ENCODE data around the gene TSPEAR.
"Not testable (repeated sequence)": the region's sequence is repeated elsewhere in the genome, so short reads cannot be mapped to it uniquely, and the experiment has no call there.

Gene TSPEAR

DNA sequence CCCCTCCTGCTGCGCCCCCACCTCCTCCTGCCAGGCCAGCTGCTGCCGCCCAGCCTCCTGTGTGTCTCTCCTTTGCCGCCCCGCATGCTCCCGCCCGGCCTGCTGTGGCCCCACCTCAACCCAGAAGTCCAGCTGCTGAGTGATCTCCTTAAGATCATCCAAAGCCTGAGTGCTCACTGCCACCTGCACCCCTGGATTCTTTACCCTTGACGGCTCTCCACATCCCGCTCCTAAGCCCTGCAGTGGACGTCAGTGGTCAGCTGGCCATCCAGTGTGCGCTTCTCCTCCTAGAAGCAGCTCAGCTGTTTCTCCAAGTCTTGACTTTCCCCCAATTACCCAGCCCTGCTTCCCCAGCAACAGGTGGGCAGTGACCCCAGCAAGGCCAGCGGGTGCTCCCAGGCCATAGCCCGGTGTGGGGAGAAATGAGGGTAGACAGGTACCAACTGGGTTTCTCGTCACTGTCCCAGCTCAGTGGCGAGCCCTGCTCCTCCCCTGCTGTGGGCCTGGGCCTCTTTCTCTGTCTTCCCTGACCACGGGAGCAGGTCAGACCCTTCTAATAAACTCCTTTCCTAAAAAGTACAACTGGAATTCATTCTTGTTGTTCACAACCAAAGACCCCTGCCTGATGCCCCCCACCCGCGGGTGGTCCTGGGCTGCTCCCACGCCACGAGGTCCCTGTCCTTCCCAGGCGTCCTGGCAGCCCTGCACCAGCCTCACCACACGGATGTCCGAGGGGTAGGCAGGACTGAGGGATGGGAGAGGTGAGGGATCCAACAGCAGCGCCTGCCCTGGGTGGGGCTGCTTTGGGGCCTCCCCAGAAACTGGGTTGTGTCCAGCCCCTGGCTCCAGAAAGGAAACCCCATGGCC is 109.5 kb downstream of the TSPEAR start:
- Histone ChIP-seq H3K27me3 (ENCODE audit: control insufficient read depth in 1 of 2, insufficient read depth in 2 of 2, low read length in 2 of 2) (peaks cover 0 to 19% of the 10 kb centered on the region in 2 donors), H3K9me3 (ENCODE audit: low read length) (peaks cover 7% of the 10 kb centered on the region), H3K4me3 (ENCODE audit: low read depth in 1 of 2, low read length in 2 of 2) (no peak overlapping the region), H3K36me3 (ENCODE audit: insufficient read depth, low read length) (no peaks in the 10 kb centered on the region), H3K27ac (ENCODE audit: low read depth, low read length) (no peak overlapping the region), H3K4me1 (ENCODE audit: insufficient read depth, low read length) (no peaks in the 10 kb centered on the region), H3K9ac (ENCODE audit: low read length) (no peak overlapping the region)

DNA sequence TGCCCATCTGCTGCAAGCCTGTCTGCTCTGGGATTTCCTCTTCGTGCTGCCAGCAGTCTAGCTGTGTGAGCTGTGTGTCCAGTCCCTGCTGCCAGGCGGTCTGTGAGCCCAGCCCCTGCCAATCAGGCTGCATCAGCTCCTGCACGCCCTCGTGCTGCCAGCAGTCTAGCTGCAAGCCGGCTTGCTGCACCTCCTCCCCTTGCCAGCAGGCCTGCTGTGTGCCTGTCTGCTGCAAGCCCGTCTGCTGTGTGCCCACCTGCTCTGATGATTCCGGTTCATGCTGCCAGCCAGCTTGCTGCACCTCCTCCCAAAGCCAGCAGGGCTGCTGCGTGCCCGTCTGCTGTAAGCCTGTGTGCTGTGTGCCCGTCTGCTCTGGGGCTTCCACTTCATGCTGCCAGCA is 110.3 kb downstream of the TSPEAR start:
- H3K4me3 ChIP-seq (ENCODE audit: low read depth in 1 of 2, low read length in 2 of 2); H3K27ac ChIP-seq (ENCODE audit: low read depth, low read length); H3K9me3 ChIP-seq (ENCODE audit: low read length); H3K36me3 ChIP-seq (ENCODE audit: insufficient read depth, low read length); H3K9ac ChIP-seq (ENCODE audit: low read length); H3K4me1 ChIP-seq (ENCODE audit: insufficient read depth, low read length): not testable (repeated sequence)
- peaks cover 0 to 19% of the 10 kb centered on the region in 2 donors for H3K27me3 ChIP-seq (ENCODE audit: control insufficient read depth in 1 of 2, insufficient read depth in 2 of 2, low read length in 2 of 2)

DNA sequence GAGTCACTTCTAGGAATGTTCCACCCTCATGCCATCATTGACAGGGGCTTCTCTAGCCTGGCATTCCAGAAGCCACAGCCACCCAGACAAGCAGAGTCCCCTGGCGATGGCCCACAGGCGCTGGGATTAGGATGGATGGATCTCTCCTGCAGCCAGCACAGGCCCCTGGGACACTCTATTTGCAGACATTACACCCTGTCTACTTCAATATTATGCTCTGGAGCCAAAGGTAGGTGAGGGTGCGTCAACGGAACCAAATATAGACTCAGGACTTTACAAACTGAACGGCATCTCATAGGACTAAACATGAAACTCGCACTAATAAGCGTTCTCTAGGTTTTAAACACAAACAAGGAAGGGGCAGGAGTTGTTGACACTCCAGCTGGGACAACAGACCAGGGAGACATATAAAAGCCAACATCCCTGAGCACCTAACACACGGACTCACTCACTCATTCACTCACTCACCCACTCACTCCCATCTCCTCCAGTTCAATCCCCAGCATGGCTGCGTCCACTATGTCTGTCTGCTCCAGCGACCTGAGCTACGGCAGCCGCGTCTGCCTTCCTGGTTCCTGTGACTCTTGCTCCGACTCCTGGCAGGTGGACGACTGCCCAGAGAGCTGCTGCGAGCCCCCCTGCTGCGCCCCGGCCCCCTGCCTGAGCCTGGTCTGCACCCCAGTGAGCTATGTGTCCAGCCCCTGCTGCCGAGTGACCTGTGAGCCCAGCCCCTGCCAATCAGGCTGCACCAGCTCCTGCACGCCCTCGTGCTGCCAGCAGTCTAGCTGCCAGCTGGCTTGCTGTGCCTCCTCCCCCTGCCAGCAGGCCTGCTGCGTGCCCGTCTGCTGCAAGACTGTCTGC is 111.0 kb downstream of the TSPEAR start, which contains the start of gene KRTAP10-7:
TSS of gene KRTAP10-7 (plus strand) at position 480 of the 861 bp plus-strand sequence. CDS start at position 505, 25 bp downstream.
- H3K36me3 ChIP-seq (ENCODE audit: insufficient read depth, low read length); H3K9me3 ChIP-seq (ENCODE audit: low read length); H3K27ac ChIP-seq (ENCODE audit: low read depth, low read length); H3K4me3 ChIP-seq (ENCODE audit: low read depth in 1 of 2, low read length in 2 of 2); H3K4me1 ChIP-seq (ENCODE audit: insufficient read depth, low read length); H3K9ac ChIP-seq (ENCODE audit: low read length): not testable (repeated sequence)
- H3K27me3 ChIP-seq (ENCODE audit: control insufficient read depth in 1 of 2, insufficient read depth in 2 of 2, low read length in 2 of 2): peaks cover 0 to 19% of the 10 kb centered on the region in 2 donors

DNA sequence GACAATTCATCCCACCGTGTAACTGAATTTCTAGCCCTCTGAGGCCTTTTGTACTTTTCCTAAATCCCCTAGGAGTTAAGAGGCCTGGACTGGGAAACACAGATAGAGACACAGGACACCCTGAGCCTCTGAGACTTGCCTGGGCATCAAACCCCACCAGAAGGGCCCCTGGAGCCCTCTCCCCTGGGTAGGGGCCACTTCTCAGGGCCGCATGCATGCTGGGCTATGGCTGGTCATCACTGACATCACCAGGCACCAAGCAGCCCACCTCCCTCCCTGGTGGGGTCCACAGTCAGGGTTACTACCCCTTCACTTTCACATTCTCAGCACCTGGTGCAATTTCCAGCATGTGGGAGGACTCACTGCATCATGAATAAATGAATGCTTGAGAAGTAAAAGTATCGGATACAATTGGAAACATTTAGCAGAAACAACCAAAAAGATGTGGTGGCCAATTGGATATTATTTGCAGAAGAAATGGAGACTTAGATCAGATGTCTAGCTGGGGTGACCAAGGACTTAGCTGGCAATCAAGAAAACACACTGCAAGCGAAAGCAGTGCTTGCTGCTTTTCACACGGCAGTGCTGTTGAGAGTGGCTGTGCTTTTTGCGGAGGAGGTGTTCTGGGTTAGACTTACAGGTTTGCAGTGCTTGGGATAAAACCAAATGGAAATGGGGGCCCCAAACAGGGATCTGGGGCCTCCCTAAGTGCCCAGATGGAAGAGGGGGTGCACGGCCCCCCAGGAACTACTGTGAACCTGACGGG is 111.9 kb downstream of the TSPEAR start:
- Histone ChIP-seq H3K27me3 (ENCODE audit: control insufficient read depth in 1 of 2, insufficient read depth in 2 of 2, low read length in 2 of 2) (peaks cover 0 to 19% of the 10 kb centered on the region in 2 donors), H3K9me3 (ENCODE audit: low read length) (peaks cover 6% of the 10 kb centered on the region), H3K9ac (ENCODE audit: low read length) (no peak overlapping the region), H3K36me3 (ENCODE audit: insufficient read depth, low read length) (no peaks in the 10 kb centered on the region), H3K4me3 (ENCODE audit: low read depth in 1 of 2, low read length in 2 of 2) (no peak overlapping the region), H3K4me1 (ENCODE audit: insufficient read depth, low read length) (no peaks in the 10 kb centered on the region), H3K27ac (ENCODE audit: low read depth, low read length) (no peak overlapping the region)

DNA sequence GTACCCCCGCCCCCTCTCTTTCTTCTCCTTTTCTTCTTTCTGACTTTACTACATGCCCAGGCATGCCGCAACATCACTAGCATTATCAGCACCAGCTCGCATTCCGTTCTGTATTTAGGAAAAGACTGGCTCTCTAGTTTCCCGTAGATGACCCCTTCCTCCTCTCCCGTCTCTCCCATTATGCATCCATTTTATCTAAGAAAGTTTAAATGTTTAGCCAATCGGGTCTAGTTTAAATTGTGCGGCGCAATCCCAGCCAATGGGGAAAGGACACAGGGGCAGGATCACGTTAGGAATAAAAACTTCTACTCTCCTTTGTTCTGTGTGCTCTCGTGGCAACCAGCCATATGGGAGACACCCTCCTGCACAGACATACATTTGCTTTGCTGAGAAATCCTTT is 113.3 kb downstream of the TSPEAR start:
- Histone ChIP-seq H3K36me3 (ENCODE audit: insufficient read depth, low read length) (no peaks in the 10 kb centered on the region), H3K9me3 (ENCODE audit: low read length) (no peaks in the 10 kb centered on the region), H3K4me1 (ENCODE audit: insufficient read depth, low read length) (no peaks in the 10 kb centered on the region), H3K9ac (ENCODE audit: low read length) (no peak overlapping the region), H3K27ac (ENCODE audit: low read depth, low read length) (no peak overlapping the region), H3K27me3 (ENCODE audit: control insufficient read depth in 1 of 2, insufficient read depth in 2 of 2, low read length in 2 of 2) (peaks cover 0 to 22% of the 10 kb centered on the region in 2 donors), H3K4me3 (ENCODE audit: low read depth in 1 of 2, low read length in 2 of 2) (no peak overlapping the region)

DNA sequence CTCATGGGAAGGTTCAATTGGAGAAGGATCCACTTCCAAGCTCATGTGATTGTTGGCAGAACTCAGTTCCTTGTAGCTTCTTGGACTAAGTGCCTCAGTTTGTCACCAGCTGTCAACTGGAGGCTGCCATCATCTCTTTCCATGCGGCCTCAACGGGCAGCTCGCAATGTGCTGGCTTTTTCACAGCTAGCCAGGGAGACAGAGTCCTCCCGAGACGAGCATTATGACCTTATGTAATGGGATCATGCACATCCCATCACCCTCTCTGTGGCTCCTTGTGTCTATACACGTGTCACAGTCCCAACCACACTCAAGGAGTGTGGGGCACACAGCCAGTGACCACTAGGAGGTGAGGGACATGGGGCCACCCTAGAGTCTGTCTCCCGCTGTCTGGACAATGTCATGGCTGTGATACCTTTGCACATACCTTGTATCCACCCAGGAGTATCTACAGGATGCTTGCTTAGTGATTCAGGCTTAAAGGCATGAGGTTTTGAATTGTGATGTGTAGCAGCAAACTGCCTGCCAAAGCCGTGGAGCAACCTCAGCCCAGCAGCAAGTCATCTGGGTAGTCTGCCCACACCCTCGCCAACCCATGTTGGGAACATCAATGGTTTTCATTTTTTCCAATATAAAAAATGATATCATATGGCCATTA is 115.2 kb downstream of the TSPEAR start:
- H3K4me1 ChIP-seq (ENCODE audit: insufficient read depth, low read length): no peaks in the 10 kb centered on the region
- H3K4me3 ChIP-seq (ENCODE audit: low read depth in 1 of 2, low read length in 2 of 2): no peak overlapping the region
- H3K27me3 ChIP-seq (ENCODE audit: control insufficient read depth in 1 of 2, insufficient read depth in 2 of 2, low read length in 2 of 2): peaks cover 0 to 18% of the 10 kb centered on the region in 2 donors
- no peaks in the 10 kb centered on the region for H3K9me3 ChIP-seq (ENCODE audit: low read length)
- H3K9ac ChIP-seq (ENCODE audit: low read length): no peak overlapping the region
- H3K27ac ChIP-seq (ENCODE audit: low read depth, low read length): no peak overlapping the region
- H3K36me3 ChIP-seq (ENCODE audit: insufficient read depth, low read length): no peaks in the 10 kb centered on the region

DNA sequence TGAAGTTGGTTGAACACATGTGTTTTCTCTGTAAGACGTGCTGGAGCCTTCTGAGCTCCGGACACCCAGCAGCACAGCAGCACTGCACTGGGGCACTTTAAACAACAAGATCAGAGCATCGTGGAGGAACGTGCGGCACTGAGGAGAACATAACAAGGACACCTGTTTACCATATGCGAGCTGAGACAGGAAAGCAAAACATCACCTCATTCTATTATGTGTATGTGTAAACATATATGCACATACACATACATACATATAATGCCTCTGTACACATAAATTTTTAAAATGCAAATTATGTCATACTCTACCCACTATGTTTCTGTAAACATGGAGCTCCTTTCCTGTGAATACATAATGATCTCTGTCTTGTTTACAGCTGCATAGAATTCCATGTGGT is 115.8 kb downstream of the TSPEAR start:
- Histone ChIP-seq H3K9me3 (ENCODE audit: low read length) (no peaks in the 10 kb centered on the region), H3K27ac (ENCODE audit: low read depth, low read length) (no peak overlapping the region), H3K36me3 (ENCODE audit: insufficient read depth, low read length) (no peaks in the 10 kb centered on the region), H3K9ac (ENCODE audit: low read length) (no peak overlapping the region), H3K4me1 (ENCODE audit: insufficient read depth, low read length) (no peaks in the 10 kb centered on the region), H3K4me3 (ENCODE audit: low read depth in 1 of 2, low read length in 2 of 2) (no peak overlapping the region), H3K27me3 (ENCODE audit: control insufficient read depth in 1 of 2, insufficient read depth in 2 of 2, low read length in 2 of 2) (peaks cover 0 to 19% of the 10 kb centered on the region in 2 donors)

DNA sequence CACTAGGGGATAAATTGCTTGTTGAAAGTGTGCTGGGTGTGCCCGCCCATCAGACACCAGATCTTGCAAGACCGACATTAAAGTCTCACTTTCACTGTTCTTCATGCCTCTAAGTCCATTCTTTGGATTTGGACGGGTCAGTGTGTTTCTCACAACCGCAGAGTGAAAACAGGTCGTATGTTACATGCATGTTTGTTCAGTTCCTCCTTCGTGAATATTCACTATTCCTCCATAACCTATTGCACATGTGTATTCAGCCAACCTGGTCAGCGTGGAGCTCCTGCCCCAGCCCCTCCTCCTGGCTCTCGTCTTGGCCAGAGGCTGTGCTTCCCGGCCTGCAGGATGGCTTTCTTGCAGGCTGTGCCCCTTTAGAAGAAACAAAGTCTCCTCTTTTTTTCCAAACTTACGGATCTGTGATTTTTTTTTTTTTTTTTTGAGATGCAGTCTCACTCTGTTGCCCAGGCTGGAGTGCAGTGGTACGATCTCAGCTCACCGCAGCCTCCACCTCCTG is 116.9 kb downstream of the TSPEAR start:
- Histone ChIP-seq H3K27me3 (ENCODE audit: control insufficient read depth in 1 of 2, insufficient read depth in 2 of 2, low read length in 2 of 2) (peaks cover 0 to 25% of the 10 kb centered on the region in 2 donors), H3K4me3 (ENCODE audit: low read depth in 1 of 2, low read length in 2 of 2) (no peak overlapping the region), H3K27ac (ENCODE audit: low read depth, low read length) (no peak overlapping the region), H3K9ac (ENCODE audit: low read length) (no peak overlapping the region), H3K9me3 (ENCODE audit: low read length) (no peaks in the 10 kb centered on the region), H3K36me3 (ENCODE audit: insufficient read depth, low read length) (no peaks in the 10 kb centered on the region), H3K4me1 (ENCODE audit: insufficient read depth, low read length) (no peaks in the 10 kb centered on the region)

DNA sequence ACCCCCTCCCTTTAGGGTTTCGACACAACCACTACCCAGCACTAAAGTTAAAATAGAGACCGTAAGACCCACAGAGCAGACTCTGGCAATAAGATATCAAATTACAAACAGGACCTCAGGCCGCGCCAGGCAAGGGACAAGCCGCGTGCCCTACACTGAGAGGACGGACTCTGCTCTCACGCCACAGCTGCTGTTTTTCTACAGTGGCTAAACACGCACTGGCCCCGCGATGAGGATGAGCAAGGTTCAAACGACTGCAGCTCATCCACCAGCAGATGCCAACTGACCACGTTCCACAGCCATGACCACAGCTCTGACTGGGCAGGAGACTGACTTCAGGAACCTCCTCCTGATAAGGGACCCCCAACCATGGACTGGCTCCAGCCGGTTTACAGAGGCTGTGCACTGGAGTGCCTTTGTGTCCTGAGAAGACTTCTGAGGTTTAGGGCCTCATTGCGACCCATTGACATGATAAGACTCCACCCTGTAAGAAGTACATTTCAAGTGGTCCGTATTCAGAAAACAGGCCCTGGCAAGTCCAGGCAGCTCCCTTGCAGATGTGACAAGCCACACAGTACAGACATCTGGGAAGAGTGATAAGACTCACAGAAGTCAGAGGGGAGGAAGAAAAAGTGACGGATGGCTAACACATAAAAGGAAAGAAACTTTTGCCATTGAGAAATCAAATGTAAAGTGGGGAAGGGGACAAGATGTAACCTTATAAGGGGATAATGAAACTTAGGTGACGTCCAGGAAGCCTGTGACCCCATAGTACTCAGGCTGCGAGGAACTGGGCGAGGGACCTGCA is 117.6 kb downstream of the TSPEAR start:
- Histone ChIP-seq H3K36me3 (ENCODE audit: insufficient read depth, low read length) (no peaks in the 10 kb centered on the region), H3K9ac (ENCODE audit: low read length) (no peak overlapping the region), H3K4me3 (ENCODE audit: low read depth in 1 of 2, low read length in 2 of 2) (no peak overlapping the region), H3K9me3 (ENCODE audit: low read length) (no peaks in the 10 kb centered on the region), H3K27ac (ENCODE audit: low read depth, low read length) (no peak overlapping the region), H3K4me1 (ENCODE audit: insufficient read depth, low read length) (no peaks in the 10 kb centered on the region), H3K27me3 (ENCODE audit: control insufficient read depth in 1 of 2, insufficient read depth in 2 of 2, low read length in 2 of 2) (peaks cover 0 to 29% of the 10 kb centered on the region in 2 donors)

Measured in muscle layer of colon (tissue), 2 donors.